K562 (cell line): ENCODE data around the gene KLHL24. TPM values are rescaled to one million over a fixed set of nuclear protein-coding genes. Genes with fewer than 3 reads are reported as not detected.

Experiments
- CEBPB ChIP-seq: fragments of 450-650 bp; IDR thresholded peaks from 2 replicates; pipeline ENCODE4 v1.6.1; 2016; ENCODE audit warnings: missing genetic modification characterization, missing compliant biosample characterization
- EP400 ChIP-seq: fragments of 450-650 bp; IDR thresholded peaks from 2 replicates; pipeline ENCODE4 v1.6.1; 2017; ENCODE audit warnings: antibody characterized with exemption, mild to moderate bottlenecking, moderate library complexity
- FOSL1 ChIP-seq: fragments of 200-800 bp; sonication (Bioruptor generic); conservative IDR thresholded peaks from 2 replicates; pipeline ENCODE4 v1.6.1; 2016; ENCODE audit warnings: missing genetic modification characterization, missing compliant biosample characterization
- FUS ChIP-seq: fragments of 200-400 bp; formaldehyde crosslinking; optimal IDR thresholded peaks from 2 replicates; pipeline ENCODE3; 2017; ENCODE audit warnings: low read depth, low read length
- SIN3A ChIP-seq, 2 experiments: fragments of 150-350 bp in 1 of 2; IDR thresholded peaks; 2 replicates each; pipeline ENCODE4 v1.6.1; 2011 to 2016; ENCODE audit warnings: borderline replicate concordance in 2 of 2, low read depth in 2 of 2, low read length in 2 of 2, mild to moderate bottlenecking in 2 of 2, moderate library complexity in 2 of 2; ENCODE audit not compliant: control insufficient read depth in 1 of 2
- SMARCC2 ChIP-seq: fragments of 450-650 bp; IDR thresholded peaks from 2 replicates; pipeline ENCODE4 v1.6.1; 2017; ENCODE audit warnings: antibody characterized with exemption, moderate library complexity, mild to moderate bottlenecking, low read depth
- TCFL5 ChIP-seq: fragments of 250-450 bp; sonication (Bioruptor Pico); conservative IDR thresholded peaks from 2 replicates; pipeline ENCODE4 v1.6.1; 2021; ENCODE audit warnings: mild to moderate bottlenecking, moderate library complexity, matching md5 sums
- ZNF444 ChIP-seq: fragments of 250-450 bp; sonication (Bioruptor Pico); IDR thresholded peaks from 2 replicates; pipeline ENCODE4 v1.4.0; 2020; ENCODE audit warnings: mild to moderate bottlenecking, moderate library complexity
- ZNF584 ChIP-seq: fragments of 200-800 bp; sonication (Bioruptor generic); IDR thresholded peaks from 2 replicates; pipeline ENCODE4 v1.6.1; 2016; ENCODE audit warnings: low read depth, mild to moderate bottlenecking, missing genetic modification characterization, missing compliant biosample characterization
- ZNF785 ChIP-seq: fragments of 250-450 bp; sonication (Bioruptor Pico); IDR thresholded peaks from 2 replicates; pipeline ENCODE4 v1.4.0; 2020; ENCODE audit warnings: mild to moderate bottlenecking
- polyA plus RNA-seq, 8 experiments: library from polyadenylated mRNA; depleted of rRNA in 4 of 8; stranded (reverse) in 5 of 8; unstranded in 3 of 8; fragments of >200 nt; fragmentation: Nextera tagmentation in 2 of 8; fragmentation: Illumina TruSeq in 1 of 8; extraction: Ambion mirVana in 2 of 8; extraction: Trizol in 1 of 8; gene quantifications; 2 replicates each; pipeline versions ENCODE4 v1.2.1 to v1.2.3, GENCODE V29; 2011 to 2014; ENCODE audit warnings: inconsistent platforms in 1 of 8, missing spikeins in 1 of 8
- total RNA-seq, 7 experiments: library from RNA; depleted of rRNA in 6 of 7; stranded (reverse); fragments of >200 nt in 6 of 7; fragmentation: Illumina TruSeq in 2 of 7; extraction: Trizol in 2 of 7; gene quantifications; 2 replicates each; pipeline versions ENCODE4 v1.2.1 to v1.2.3, GENCODE V29; 2011 to 2021; ENCODE audit warnings: low replicate concordance in 1 of 7
- TF ChIP-seq, protein P1 (sequence below): fragments of 450-650 bp; IDR thresholded peaks from 2 replicates; pipeline ENCODE4 v1.6.1; 2018; ENCODE audit not compliant: partially characterized antibody
- TF ChIP-seq, protein P2 (sequence below): fragments of 450-650 bp; formaldehyde crosslinking; IDR thresholded peaks from 2 replicates; pipeline ENCODE4 v1.4.0; 2022; ENCODE audit warnings: missing genetic modification characterization
- TF ChIP-seq, protein P3 (sequence below), 2 experiments: fragments of 450-650 bp in 1 of 2; sonication (generic) in 1 of 2; formaldehyde crosslinking in 1 of 2; IDR thresholded peaks in 1 of 2; conservative IDR thresholded peaks in 1 of 2; 2 replicates each; pipeline versions ENCODE4 v1.6.1 to v1.8.1; 2016 to 2023; ENCODE audit warnings: mild to moderate bottlenecking in 2 of 2, moderate library complexity in 2 of 2, inconsistent platforms in 1 of 2, missing genetic modification reagents in 1 of 2
- TF ChIP-seq, protein P4 (sequence below): fragments of 450-650 bp; IDR thresholded peaks from 2 replicates; pipeline ENCODE4 v1.6.1; 2014; ENCODE audit warnings: low read depth, mild to moderate bottlenecking, moderate library complexity, borderline replicate concordance
- TF ChIP-seq, protein P5 (sequence below): sonication (generic); formaldehyde crosslinking; IDR thresholded peaks from 2 replicates; pipeline ENCODE4 v1.8.1; 2023; ENCODE audit warnings: mild to moderate bottlenecking, missing genetic modification reagents

The KLHL24 gene
- total and polyA plus RNA-seq, 9 of the 15 experiments (the other 6 are each of a cell fraction or from before 2014, with no cell fraction given), result 3.3 to 21.2 (median 14.2) TPM

DNA sequence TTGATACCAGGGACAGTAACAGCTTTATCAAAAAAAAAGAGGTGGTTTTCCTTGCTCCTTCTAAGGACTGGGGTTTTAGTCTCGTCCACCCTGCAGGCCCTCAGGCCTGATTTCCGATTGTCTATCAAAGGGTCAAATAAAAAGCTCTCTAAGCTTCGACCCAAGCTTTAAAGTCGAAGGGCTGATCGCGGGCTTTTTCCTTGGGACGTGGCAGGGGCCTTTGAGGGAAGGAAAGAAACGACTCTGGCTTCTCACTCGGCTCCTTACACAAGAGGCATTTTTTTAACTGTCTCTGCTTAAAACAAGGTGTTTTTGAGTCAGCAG is 354 bp upstream of the KLHL24 start (continued):
- TF ChIP-seq CEBPB, result no peak
- TF ChIP-seq, protein P1, sequence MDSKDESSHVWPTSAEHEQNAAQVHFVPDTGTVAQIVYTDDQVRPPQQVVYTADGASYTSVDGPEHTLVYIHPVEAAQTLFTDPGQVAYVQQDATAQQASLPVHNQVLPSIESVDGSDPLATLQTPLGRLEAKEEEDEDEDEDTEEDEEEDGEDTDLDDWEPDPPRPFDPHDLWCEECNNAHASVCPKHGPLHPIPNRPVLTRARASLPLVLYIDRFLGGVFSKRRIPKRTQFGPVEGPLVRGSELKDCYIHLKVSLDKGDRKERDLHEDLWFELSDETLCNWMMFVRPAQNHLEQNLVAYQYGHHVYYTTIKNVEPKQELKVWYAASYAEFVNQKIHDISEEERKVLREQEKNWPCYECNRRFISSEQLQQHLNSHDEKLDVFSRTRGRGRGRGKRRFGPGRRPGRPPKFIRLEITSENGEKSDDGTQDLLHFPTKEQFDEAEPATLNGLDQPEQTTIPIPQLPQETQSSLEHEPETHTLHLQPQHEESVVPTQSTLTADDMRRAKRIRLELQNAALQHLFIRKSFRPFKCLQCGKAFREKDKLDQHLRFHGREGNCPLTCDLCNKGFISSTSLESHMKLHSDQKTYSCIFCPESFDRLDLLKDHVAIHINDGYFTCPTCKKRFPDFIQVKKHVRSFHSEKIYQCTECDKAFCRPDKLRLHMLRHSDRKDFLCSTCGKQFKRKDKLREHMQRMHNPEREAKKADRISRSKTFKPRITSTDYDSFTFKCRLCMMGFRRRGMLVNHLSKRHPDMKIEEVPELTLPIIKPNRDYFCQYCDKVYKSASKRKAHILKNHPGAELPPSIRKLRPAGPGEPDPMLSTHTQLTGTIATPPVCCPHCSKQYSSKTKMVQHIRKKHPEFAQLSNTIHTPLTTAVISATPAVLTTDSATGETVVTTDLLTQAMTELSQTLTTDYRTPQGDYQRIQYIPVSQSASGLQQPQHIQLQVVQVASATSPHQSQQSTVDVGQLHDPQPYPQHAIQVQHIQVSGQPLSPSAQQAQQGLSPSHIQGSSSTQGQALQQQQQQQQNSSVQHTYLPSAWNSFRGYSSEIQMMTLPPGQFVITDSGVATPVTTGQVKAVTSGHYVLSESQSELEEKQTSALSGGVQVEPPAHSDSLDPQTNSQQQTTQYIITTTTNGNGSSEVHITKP, result no peak
- no peak for TF ChIP-seq ZNF584 (CRISPR knock-in tag)
- no peak for TF ChIP-seq SIN3A (IDR thresholded peaks at IDR 0.05; ENCODE audit: borderline replicate concordance in 2 of 2, control insufficient read depth in 1 of 2, low read depth in 2 of 2, low read length in 2 of 2)
- TF ChIP-seq SMARCC2, result no peak
- TF ChIP-seq, protein P2, sequence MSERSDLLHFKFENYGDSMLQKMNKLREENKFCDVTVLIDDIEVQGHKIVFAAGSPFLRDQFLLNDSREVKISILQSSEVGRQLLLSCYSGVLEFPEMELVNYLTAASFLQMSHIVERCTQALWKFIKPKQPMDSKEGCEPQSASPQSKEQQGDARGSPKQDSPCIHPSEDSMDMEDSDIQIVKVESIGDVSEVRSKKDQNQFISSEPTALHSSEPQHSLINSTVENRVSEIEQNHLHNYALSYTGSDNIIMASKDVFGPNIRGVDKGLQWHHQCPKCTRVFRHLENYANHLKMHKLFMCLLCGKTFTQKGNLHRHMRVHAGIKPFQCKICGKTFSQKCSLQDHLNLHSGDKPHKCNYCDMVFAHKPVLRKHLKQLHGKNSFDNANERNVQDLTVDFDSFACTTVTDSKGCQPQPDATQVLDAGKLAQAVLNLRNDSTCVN (CRISPR knock-in tag), result no peak
- TF ChIP-seq EP400, result peak; percentile 60
- no peak for TF ChIP-seq ZNF785 (CRISPR knock-in tag)
- TF ChIP-seq, protein P3, sequence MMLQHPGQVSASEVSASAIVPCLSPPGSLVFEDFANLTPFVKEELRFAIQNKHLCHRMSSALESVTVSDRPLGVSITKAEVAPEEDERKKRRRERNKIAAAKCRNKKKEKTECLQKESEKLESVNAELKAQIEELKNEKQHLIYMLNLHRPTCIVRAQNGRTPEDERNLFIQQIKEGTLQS (IDR thresholded peaks at IDR 0.05), result no peak
- TF ChIP-seq, protein P3 (CRISPR knock-in tag; conservative IDR thresholded peaks at IDR 0.05), result 0 out of 2 replicates have a peak, but pooled peaks have one; percentile 51
- TF ChIP-seq TCFL5 (CRISPR knock-in tag), result no peak
- TF ChIP-seq, protein P4, sequence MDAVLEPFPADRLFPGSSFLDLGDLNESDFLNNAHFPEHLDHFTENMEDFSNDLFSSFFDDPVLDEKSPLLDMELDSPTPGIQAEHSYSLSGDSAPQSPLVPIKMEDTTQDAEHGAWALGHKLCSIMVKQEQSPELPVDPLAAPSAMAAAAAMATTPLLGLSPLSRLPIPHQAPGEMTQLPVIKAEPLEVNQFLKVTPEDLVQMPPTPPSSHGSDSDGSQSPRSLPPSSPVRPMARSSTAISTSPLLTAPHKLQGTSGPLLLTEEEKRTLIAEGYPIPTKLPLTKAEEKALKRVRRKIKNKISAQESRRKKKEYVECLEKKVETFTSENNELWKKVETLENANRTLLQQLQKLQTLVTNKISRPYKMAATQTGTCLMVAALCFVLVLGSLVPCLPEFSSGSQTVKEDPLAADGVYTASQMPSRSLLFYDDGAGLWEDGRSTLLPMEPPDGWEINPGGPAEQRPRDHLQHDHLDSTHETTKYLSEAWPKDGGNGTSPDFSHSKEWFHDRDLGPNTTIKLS, result peak; percentile 93; the same call in 1 of the 2 replicates
- no peak for TF ChIP-seq FOSL1 (tag)
- TF ChIP-seq, protein P5, sequence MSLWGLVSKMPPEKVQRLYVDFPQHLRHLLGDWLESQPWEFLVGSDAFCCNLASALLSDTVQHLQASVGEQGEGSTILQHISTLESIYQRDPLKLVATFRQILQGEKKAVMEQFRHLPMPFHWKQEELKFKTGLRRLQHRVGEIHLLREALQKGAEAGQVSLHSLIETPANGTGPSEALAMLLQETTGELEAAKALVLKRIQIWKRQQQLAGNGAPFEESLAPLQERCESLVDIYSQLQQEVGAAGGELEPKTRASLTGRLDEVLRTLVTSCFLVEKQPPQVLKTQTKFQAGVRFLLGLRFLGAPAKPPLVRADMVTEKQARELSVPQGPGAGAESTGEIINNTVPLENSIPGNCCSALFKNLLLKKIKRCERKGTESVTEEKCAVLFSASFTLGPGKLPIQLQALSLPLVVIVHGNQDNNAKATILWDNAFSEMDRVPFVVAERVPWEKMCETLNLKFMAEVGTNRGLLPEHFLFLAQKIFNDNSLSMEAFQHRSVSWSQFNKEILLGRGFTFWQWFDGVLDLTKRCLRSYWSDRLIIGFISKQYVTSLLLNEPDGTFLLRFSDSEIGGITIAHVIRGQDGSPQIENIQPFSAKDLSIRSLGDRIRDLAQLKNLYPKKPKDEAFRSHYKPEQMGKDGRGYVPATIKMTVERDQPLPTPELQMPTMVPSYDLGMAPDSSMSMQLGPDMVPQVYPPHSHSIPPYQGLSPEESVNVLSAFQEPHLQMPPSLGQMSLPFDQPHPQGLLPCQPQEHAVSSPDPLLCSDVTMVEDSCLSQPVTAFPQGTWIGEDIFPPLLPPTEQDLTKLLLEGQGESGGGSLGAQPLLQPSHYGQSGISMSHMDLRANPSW (CRISPR knock-in tag), result peak; percentile 14; the same call in 1 of the 2 replicates
- no peak for TF ChIP-seq FUS
- TF ChIP-seq ZNF444 (CRISPR knock-in tag), result 0 out of 2 replicates have a peak, but pooled peaks have one; percentile 28
